NCI-H446 (cell line): Measurements from ENCODE around the gene KLHL17.
A peak's percentile ranks its signal among the peaks of the same experiment; 100 is the strongest.
"Not testable (repeated sequence)": the region's sequence is repeated elsewhere in the genome, so short reads cannot be mapped to it uniquely, and the experiment has no call there.

Experiments
- DNase-seq, 2 experiments: peaks; one replicate each; lab custom pipeline; 2025; lab: John Stamatoyannopoulos, UW

The KLHL17 gene

DNA sequence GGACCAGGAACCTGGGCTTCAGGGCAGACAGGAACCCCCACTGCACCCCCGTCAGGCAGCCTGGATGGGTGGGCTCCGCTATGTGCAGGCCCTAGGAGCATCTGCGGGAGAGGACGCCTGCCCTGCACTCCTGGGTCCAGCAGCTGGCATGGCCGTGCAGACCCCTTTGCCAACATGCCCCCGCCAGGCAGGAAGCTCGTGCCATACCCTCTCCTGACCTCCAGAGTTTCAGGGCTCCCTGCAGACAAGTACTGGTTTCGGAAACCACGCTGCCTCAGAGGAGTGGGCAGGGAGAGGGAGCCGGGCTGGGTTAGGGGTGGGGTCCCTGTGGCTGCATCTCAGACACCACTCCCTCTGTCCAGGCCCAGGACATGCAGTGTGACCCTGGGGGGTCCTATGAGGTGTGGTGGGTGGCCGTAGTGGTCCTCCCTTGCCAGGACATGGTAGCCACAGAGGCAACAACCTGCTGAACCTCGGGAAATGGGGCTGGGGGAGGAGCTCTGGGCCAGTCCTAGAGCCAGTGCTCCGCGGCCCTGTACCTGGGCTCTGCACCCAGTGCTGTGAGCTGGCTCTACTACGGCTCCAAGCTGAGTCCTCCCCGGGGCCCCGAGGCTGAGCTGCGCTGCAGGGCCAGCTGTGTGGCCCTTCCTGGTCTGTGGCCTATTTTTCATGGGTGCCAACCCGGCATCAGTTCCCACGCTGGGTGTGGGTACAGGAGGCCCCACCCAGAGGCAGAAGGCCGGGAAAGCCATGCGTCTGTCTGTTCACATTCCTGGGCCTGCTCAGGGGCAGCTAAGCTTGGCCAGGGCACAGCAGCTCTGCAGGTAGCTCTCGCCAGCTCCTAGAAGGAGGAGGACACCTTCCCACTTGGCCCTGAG, 7.3 kb downstream of the KLHL17 start:
- no peak for DNase-seq

- DNase-seq = no peak
Observed at GRCh38 chr1:969260-969855, 9.0 kb downstream of the KLHL17 start.

- DNase-seq = no peak
Observed at GRCh38 chr1:970242-970972, 10.0 kb downstream of the KLHL17 start.

DNA sequence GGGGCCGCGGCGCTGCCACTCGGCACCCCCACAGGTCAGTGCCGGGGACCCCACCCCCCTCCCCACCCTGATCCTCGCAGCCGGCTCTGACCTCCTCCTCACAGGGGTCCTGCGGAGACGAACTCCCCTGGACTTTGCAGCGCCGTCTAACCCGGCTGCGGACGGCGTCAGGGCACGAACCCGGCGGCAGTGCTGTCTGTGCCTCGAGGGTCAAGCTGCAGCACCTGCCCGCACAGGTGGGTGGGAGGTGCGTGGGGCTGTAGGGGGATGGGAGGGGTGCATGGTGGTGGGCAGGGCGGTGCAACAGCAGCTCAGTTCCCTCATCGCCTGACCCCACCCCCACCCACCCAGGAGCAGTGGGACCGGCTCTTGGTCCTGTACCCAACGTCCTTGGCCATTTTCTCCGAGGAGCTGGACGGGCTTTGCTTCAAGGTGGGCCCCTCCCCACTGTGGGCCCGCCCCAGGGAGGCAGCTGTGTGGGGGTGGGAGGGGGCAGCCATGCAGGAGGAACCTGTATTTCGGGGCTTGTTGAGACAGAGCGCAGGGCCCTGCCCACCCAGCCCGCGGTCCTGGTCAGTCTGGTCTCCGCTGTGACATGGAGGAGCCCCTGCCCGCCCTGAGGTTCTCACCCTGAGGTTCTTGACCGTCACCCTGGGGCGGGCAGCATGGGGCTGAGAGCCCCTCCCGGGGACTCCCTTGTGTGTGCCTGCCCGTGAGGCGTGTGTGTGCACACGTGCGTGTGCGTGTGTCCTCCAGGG, 10.8 kb downstream of the KLHL17 start:
- no peak for DNase-seq

DNA sequence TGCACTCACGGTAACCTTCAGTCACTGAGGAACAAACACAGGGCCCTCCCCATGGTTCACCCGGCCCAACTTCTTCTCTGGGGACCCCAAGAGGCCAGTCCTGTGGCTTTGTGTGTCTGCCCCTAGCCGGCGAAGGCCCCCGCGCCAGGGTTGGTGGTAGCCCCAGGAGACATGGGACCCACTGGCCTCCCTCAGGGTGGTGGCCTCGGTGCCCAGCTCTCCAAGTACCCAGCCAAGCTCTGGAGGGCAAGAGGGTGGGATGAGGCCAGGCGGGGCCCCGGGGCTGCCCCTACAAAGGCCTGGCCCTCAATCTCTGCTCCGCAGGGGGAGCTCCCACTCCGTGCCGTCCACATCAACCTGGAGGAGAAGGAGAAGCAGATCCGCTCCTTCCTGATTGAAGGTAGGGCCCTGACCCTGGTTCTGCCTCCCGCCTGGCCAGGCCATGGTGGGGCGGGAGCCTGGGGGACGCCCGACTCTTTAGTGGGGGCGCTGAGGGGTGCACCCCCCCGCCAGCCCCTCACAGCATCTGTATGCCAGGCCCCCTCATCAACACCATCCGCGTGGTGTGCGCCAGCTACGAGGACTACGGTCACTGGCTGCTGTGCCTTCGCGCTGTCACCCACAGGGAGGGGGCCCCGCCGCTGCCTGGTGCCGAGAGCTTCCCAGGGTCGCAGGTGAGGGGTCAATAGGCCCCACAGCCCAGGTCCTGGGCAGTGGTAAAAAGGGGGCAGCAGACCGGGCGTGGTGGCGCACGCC, 11.5 kb downstream of the KLHL17 start:
- no peak for DNase-seq

DNA sequence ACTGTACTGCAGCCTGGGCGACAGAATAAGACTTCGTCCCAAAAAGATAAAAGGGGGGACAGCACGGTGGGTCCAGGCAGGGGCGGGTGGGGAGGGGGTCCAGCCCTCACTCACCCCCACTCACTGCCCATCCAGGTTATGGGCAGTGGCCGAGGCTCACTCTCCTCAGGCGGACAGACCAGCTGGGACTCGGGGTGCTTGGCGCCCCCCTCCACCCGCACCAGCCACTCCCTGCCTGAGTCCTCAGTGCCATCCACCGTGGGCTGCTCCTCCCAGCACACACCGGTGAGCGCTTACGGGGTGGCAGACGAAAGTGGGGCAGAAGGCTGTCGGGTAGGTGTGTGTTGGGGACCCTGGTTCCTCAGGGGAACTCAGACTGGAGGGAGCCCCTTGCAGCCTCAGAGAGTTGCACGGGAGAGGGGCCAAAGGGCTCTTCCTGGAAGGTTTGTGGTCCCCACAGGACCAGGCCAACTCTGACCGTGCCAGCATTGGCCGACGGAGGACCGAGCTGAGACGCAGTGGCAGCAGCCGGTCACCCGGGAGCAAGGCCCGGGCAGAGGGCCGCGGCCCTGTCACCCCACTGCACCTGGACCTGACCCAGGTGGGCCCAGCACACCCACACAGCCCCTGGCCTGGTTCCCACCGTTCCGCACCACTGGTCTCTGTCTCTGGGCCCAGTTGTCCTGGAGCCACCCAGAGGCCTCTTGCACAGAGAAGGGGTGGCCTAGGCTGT, 12.5 kb downstream of the KLHL17 start:
- no peak for DNase-seq

DNA sequence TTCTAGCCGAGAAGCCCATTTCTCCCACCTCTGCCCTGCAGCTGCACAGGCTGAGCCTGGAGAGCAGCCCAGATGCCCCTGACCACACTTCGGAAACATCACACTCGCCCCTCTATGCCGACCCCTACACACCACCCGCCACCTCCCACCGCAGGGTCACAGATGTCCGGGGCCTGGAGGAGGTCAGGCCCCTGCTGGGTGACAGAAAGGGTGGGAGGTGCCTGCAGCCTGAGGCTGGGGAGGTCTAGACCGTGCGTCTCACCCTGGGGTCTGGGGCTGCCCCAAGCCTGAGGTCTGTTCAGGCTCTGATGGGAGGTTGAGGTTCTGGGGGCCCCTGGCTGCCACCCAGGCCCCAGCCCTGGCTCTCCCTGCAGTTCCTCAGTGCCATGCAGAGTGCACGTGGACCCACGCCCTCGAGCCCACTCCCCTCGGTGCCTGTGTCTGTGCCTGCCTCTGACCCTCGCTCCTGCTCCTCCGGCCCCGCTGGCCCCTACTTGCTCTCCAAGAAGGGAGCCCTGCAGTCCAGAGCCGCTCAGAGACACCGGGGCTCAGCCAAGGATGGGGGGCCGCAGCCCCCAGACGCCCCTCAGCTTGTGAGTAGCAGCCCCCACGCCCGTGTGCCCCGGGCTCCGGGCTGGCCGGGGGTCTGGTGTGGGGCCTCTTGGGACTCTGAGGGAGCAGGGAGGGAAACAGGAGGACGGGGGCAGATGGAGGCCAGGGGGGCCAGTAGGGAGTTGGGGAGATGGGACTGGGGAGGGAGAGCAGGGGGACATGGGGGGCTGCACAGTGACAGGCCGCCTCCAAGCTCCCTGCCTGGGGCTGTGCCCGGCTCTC, 13.3 kb downstream of the KLHL17 start:
- DNase-seq = no peak

DNA sequence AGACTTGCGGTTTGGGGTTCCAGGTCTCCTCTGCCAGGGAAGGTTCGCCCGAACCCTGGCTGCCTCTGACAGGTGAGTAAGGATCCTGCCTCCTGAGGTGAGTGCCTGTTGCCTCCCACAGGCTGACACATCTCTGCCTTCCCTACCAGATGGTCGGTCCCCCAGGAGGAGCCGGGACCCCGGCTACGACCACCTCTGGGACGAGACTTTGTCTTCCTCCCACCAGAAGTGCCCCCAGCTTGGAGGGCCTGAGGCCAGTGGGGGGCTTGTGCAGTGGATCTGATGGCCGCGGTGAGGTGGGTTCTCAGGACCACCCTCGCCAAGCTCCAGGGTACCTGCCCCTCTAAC, 13.9 kb downstream of the KLHL17 start:
- DNase-seq = no peak

DNA sequence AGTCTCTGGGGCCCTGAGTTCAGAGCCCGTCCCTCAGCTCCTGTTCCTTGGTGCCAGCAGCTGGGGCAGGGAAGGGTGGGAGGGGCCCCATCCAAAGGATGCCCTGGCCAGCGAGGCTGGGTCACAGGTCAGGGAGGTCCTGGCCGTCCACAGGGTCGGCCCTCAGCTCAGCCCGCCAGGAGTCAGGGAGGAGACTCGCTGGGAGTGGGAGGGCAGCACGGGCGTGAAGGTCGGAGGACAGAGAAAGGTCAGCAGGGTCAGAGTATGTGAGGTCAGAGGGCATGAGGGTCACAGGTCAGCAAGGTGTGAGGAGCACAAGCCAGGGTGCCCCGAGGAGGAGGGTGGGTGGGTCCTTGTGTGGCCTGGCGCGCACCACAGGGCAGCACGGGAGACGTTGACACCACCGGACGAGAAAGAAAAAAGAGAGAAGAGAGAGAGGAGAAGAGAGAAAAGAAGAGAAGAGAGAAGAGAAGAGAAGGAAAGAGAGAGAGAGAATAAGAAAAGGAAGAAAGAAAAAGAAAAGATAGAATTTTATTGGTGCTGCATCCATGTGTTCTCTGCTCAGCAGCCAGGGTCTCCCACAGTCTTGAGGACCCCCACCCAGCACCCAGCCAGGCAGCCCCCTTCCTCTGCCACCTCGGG, 14.4 kb downstream of the KLHL17 start:
- DNase-seq = no peak

- no peak for DNase-seq
Observed at GRCh38 chr1:975365-975764, 15.0 kb downstream of the KLHL17 start.

- peak in 1 of 2 experiments; percentile 85 for DNase-seq
Observed at GRCh38 chr1:975896-976683, 15.7 kb downstream of the KLHL17 start.

DNA sequence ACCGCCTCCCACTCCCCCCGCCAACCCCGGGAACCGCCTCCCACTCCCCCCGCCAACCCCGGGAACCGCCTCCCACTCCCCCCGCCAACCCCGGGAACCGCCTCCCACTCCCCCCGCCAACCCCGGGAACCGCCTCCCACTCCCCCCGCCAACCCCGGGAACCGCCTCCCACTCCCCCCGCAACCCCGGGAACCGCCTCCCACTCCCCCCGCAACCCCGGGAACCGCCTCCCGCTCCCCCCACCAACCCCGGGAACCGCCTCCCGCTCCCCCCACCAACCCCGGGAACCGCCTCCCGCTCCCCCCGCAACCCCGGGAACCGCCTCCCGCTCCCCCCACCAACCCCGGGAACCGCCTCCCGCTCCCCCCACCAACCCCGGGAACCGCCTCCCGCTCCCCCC, 16.4 kb downstream of the KLHL17 start:
- not testable (repeated sequence) for DNase-seq

DNA sequence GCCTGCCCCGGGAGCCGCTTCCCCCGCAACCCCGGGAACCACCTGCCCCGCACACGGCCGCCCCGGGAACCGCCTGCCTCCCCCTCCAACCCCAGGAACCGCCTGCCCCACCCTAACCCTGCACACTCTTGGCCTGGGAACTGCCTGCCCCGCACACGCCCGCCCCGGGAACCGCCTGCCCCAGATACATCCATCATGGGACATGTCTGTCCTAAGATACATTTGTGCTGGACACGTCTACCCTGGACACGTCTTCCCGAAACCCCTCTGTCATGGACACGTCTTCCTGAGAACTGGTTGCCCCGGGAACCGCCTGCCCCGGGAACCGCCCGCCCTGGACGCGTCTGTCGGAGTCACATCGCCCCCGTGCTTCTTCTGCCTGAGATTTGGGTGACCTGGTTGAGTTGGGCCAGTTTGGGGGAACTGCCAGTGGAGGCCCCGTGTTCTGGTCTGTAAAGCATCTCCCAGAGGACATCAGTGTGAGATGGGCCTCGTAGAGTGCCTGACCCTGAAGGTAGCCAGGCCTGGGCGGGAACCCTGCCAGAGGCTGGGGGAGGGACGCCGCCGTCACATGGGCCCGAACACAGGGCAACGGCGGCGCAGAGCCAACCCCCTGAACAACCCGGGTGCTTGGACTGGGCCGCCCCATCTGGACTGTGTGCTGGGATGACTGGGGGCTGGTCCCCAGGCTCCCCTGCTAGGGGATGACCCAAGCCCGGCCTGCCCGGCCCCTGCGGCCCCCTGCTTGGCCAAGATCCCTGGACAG, 17.9 kb downstream of the KLHL17 start:
- peak in 1 of 2 experiments; percentile 41 for DNase-seq

- no peak for DNase-seq
Observed at GRCh38 chr1:978835-979743, 18.7 kb downstream of the KLHL17 start.

DNA sequence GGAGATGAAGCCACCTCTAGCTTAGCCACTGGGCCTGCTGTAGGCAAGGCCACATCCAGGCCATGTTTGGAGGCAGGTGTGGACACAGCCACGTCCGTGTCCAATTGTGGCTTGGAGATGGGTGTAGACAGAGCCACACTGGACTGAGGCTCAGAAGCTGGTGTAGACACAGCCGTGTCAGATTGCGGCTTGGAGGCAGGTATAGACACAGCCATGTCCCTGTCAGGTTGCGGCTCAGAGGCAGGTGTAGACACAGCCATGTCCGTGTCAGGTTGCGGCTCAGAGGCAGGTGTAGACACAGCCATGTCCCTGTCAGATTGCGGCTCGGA, 19.3 kb downstream of the KLHL17 start:
- no peak for DNase-seq

DNA sequence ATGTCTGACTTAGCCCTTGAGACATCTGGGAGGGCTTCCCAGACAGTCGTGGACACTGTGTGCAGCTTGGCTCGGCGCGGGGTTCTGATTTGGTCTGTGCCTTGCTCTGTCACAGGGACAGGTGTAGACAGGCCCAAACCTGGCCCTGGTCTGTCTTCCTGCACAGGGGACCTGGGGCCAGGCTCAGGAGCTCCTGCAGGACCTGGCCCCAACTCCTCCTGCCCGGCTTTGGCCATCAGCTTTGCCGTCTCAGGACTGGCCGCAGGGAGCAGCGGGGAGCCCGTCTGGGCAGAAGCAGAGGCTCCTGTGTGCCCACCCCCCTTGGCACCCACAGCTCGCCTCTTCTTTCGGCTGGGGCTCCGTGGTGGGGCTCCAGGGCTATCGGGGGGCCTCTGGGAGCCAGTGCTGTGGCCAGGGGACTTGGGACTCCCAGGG, 19.8 kb downstream of the KLHL17 start:
- no peak for DNase-seq
